Measurements from ENCODE around the gene HDHD5. TPM values are rescaled to one million over a fixed set of nuclear protein-coding genes. Genes with fewer than 3 reads are reported as not detected.

Gene HDHD5
- total RNA-seq, 1 experiment from 2014 or later = 37.2 TPM

GRCh38 chr22:17095538-17095937, 63.5 kb downstream of the HDHD5 start:
- Histone ChIP-seq H3K9me3 (ENCODE audit: control insufficient read depth, insufficient read depth, low read depth, low read length) (no peaks in the 10 kb centered on the region), H3K4me3 (ENCODE audit: low read depth in 2 of 2, low read length in 2 of 2) (no peak overlapping the region), H3K27me3 (ENCODE audit: control insufficient read depth, insufficient read depth, low read length) (no peaks in the 10 kb centered on the region), H3K36me3 (ENCODE audit: control insufficient read depth, insufficient read depth, low read length) (no peaks in the 10 kb centered on the region), H3K27ac (ENCODE audit: low read length) (no peak overlapping the region), H3K4me1 (ENCODE audit: control insufficient read depth, insufficient read depth, low read length) (no peaks in the 10 kb centered on the region)
- in situ Hi-C loops (cut with HindIII; ENCODE audit: low pct_unique_long_range_greater_than_20kb, low sequenced_read_pairs) = no loop called here
- POLR2A ChIA-PET = no interaction called here
- CTCF ChIA-PET = no interaction called here
- DNase-seq (ENCODE audit: low read depth, low spot score) = no peak
- no peak for ATAC-seq
- intact Hi-C loops (cut with micrococcal nuclease; ENCODE audit: unreplicated experiment) = no loop called here
- TF ChIP-seq CTCF (IDR thresholded peaks at IDR 0.05) (peak; percentile 63; the same call in 1 of the 2 replicates), REST (IDR thresholded peaks at IDR 0.05; ENCODE audit: insufficient read depth in 1 of 2, low read depth in 2 of 2, low read length in 1 of 2) (no peak)
- BruUV-seq (replicated peaks) = no TSS peak

GRCh38 chr22:17093081-17093480, 66.0 kb downstream of the HDHD5 start:
- in situ Hi-C loops (cut with HindIII; ENCODE audit: low pct_unique_long_range_greater_than_20kb, low sequenced_read_pairs) (no loop called here), intact Hi-C loops (cut with micrococcal nuclease; ENCODE audit: unreplicated experiment) (no loop called here)
- Histone ChIP-seq H3K36me3 (ENCODE audit: control insufficient read depth, insufficient read depth, low read length) (no peaks in the 10 kb centered on the region), H3K27me3 (ENCODE audit: control insufficient read depth, insufficient read depth, low read length) (no peaks in the 10 kb centered on the region), H3K9me3 (ENCODE audit: control insufficient read depth, insufficient read depth, low read depth, low read length) (no peaks in the 10 kb centered on the region), H3K4me3 (ENCODE audit: low read depth in 2 of 2, low read length in 2 of 2) (no peak overlapping the region), H3K27ac (ENCODE audit: low read length) (no peak overlapping the region), H3K4me1 (ENCODE audit: control insufficient read depth, insufficient read depth, low read length) (no peaks in the 10 kb centered on the region)
- BruUV-seq (replicated peaks) = no TSS peak
- no peak for ATAC-seq
- ChIA-PET POLR2A (no interaction called here), CTCF (no interaction called here)
- no peak for TF ChIP-seq POLR2AphosphoS5 (IDR thresholded peaks at IDR 0.05; ENCODE audit: low read depth, low read length)
- no peak for TF ChIP-seq SIN3A (IDR thresholded peaks at IDR 0.05; ENCODE audit: borderline replicate concordance, insufficient read depth, low read depth, low read length)
- no peak for TF ChIP-seq CTCF (IDR thresholded peaks at IDR 0.05)
- TF ChIP-seq TCF7L2 (IDR thresholded peaks at IDR 0.05; ENCODE audit: low read depth, low read length) = no peak
- no peak for TF ChIP-seq REST (IDR thresholded peaks at IDR 0.05; ENCODE audit: insufficient read depth in 1 of 2, low read depth in 2 of 2, low read length in 1 of 2)
- DNase-seq (ENCODE audit: low read depth, low spot score) = no peak

Measured in Panc1 (cell line).